ENCODE measurements around the gene KRIT1.
"Not testable (repeated sequence)": the region's sequence is repeated elsewhere in the genome, so short reads cannot be mapped to it uniquely, and the experiment has no call there.

KRIT1 gene

DNA sequence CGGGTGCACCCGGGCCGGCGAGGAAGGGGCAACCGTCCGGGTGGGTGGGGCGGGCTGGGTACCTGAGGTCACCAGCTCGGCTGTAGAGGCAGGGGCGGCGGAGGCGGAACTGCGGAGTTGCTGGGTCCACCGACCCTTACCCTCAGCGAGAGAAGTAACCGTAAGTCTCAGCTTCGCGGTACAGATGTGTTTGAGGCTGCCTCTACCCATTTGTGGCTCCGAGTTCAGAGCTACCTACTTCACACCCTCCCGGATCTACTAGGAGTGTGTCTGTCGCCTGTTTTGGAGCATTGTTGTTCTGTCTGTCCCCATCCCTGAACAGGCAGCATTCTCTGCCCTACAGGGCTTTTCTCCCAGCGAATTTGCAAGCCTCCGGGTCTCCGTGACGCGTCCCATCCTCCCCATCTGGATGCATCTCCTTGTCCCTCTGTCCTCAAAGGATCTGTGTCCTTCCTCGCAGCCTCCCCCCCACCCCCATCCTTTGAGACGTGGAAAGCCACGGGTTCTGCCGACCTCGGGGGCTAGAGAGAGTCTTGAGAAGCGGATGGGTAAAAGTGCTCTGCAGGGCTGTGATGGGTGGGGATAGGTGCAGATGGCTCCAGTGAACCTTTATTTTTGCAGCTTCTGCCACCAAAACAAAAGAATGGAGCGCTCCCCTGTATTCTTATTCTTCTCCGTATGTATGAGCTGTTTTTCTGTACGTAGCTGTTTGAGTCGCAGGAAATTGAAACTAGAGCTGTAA lies 817 bp upstream of the KRIT1 start:
- no peak for DNase-seq

DNA sequence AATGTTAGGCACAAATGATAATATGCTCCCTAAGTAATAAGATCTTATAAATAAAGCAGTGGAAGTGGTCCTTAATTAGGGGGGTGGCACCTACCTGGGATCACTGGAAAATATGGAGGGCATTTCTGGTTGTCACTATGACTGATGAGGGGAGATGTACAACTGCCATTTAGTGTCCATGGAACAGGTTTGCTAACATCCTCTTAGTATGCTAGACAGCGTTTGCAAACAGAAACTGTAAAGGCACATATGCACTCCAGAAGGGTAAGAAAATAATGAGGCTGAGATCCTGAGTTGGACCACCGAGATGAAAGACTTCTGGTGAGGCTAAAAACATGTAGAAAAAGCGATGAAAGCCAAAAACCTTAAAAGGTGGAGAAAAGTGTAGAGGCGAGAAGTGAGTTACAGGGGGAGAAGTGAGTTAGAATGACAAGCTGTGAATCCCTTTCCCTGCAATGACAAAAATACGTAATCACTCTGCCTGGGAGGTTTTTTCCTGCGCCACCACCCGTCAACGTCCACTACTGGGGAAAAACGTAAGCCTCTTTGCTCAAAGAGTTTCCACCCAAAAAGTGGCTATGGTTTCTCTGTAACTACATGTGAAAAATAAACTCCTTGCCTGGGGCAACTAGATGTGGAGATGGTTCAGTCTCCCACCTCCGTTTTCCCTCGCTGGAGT lies 767 bp downstream of the KRIT1 start:
- DNase-seq = no peak

- DNase-seq = no peak
Measured at GRCh38 chr7:92242972-92243371, 2.7 kb downstream of the KRIT1 start.

DNA sequence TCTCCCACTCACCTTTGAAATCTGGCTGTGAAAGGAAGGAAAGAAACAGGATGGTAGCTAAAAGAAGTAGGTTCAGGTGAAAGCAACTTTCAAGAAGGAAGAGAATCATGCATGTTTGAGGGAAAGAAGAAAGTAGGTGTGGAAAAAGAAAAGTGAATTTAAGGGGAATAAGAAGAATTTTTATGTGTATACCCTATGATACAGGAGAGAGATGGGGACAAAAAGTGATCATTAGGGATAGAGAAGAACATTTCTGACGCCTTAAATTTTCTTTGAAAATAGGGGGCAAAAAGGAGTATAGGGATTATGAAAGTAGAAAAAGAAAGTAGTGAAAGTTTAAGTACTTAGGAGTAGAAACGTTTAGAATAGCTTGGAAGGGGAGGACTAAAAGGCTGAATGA lies 15.2 kb downstream of the KRIT1 start:
- DNase-seq = no peak

- no peak for DNase-seq
Measured at GRCh38 chr7:92228742-92229141, 17.0 kb downstream of the KRIT1 start.

DNA sequence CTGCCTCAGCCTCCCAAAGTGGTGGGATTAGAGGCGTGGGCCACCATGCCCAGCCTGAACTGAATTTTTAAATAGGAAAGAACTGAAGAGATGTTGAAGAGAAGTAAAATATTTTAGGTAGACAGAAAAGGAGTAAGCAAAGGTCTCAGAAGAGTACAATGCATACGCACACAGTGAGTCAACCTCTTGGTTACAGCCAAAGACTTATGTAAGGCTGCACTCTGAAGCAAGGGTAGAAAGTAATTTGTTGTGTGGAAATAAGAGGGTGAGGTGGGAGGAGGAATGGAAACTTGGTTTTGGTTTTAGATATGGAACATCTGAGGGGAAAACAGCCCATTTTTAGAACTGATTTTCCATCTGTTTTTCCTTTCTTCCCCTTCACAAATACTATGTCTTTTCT lies 17.6 kb downstream of the KRIT1 start:
- no peak for DNase-seq

- DNase-seq = no peak
Measured at GRCh38 chr7:92226981-92227380, 18.7 kb downstream of the KRIT1 start.

DNA sequence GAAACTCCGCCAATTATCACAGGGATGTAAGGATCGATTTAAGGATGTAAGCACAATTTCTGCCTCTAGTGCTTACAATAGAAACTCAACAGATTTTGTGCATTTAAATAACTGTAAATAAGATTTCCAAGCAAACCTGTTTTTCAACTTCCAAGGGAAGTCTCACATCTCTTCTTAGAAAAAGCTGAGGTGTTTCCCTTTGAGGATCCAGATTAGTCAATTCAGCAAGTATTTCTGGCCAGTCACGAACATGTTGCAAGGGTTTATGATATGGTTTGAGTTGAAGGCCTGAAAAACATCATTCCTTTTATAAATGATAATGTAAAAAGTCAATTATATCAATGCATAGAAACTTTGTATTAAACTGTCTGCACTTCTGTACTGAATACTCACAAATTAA lies 23.9 kb downstream of the KRIT1 start:
- DNase-seq = no peak

DNA sequence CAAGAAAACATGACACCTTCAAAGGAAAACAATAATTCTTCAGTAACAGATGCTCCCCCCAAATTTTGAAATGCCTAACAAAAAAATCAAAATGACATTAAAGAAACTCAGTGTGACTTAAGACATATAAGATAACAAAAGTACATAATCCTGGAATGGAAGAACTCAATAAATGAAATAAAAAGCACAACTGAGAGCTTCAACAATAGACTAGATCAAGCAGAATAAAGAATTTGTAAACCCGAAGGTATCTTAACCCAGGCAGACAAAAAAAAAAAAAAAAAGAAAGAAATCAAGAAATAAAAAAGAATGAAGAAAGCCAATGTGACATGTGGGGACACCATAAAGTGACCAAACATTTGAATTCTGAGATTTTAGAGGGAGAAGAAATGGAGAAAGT lies 39.0 kb downstream of the KRIT1 start:
- DNase-seq = no peak

DNA sequence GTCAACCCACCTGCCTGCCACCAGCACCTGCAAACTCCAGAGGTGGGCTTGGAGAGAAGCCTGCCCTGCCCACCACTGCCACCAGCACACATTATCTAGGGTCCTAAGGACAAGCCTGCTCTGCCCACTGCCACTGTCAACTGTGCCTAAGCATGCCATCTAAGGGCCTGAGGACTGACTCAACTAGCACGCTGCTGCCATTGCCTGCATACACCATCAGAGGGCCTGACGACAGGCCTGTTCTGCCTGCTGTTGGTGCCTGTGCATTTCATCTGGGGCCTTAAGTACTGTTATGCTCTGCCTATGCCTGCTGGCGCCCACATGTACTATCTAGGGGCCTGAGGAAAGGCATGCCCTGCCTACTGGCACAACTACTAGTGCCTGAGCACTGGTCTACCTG lies 39.7 kb downstream of the KRIT1 start:
- no peak for DNase-seq

- DNase-seq = no peak
Measured at GRCh38 chr7:92200791-92201190, 44.9 kb downstream of the KRIT1 start.

GRCh38 chr7:92192326-92192725 lies 53.4 kb downstream of the KRIT1 start:
- DNase-seq = no peak

DNA sequence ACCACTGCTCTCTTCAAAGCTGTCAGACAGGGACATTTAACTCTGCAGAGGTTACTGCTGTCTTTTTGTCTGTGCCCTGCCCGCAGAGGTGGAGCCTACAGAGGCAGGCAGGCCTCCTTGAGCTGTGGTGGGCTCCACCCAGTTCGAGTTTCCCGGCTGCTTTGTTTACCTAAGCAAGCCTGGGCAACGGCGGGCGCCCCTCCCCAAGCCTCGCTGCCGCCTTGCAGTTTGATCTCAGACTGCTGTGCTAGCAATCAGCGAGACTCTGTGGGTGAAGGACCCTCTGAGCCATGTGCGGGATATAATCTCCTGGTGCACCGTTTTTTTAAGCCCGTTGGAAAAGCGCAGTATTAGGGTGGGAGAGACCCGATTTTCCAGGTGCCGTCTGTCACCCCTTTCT lies 56.5 kb downstream of the KRIT1 start:
- DNase-seq = not testable (repeated sequence)

DNA sequence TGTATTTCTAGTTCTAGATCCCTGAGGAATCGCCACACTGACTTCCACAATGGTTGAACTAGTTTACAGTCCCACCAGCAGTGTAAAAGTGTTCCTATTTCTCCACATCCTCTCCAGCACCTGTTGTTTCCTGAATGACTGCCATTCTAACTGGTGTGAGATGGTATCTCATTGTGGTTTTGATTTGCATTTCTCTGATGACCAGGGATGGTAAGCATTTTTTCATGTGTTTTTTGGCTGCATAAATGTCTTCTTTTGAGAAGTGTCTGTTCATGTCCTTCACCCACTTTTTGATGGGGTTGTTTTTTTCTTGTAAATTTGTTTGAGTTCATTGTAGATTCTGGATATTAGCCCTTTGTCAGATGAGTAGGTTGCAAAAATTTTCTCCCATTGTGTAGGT lies 61.4 kb downstream of the KRIT1 start:
- not testable (repeated sequence) for DNase-seq

DNA sequence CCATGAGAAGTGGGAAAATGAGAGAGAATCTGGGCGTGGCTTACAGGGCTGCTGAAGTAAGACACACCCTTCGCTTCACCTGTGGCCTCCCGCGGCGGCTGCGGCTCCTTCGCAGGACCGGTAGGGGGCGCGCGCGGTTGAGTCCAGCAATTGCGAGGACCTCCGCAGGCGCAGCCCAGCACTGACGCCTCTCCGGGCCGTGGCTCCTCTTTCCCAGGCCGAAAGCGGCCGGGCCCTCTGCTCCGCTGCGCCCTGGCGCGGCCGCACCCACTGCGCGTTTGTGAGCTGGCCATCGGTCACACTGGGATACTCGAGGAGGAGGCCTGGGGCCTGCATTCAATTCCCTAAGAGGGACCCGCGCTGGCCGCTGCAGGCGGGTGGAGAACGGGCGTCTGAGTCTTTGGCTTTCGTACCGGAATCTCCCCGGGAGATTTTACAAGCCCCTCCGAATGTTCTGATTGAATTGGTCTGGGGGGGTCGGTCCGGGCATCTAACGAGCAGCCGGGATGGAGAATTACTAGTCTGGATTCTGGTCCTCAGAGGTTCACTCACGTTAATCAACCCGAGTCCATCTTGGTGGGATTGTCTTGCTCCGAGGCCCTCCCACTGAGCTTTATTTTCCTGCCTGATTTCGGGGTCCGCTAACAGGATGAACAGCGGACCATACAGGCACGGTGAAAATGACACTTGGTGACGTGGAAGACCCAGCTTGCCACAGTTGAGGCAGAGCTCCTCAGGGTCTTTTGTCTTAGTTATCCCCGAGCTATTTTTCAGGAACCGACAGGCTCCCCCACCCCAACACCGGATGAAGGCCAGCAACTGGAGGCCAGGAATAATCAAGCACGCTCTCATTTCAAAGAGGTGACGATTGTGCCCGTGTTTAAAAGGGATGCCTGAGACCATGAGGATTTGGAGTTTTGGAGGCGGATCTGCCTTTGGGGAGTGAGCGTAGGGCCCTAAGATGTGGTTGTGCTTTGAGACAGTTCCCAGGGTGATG lies 66.5 kb downstream of the KRIT1 start, which contains the start of gene LRRD1:
TSS of gene LRRD1 (minus strand) at position 215 of the 997 bp plus-strand sequence. CDS start 13,940 bp downstream, outside the sequence.
- peak; percentile 90 for DNase-seq

DNA sequence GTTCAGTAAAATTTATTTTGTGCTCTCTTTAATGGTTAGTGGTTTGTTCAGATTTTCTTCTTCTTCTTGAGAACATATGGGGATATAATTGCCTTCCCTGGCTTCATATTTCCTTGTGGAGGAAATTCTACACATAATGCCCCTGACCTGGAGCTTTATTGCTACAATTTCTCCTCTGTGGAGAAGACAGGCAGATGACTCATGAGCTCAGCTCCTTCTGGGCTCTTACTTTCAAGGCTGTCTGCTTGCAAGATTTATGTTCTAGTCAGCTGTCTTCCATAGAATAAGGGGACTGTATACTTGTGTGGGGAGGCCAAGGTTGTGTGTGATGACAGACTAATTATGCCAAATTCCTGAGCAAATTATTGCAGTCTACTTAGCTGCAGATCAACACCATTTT lies 68.4 kb downstream of the KRIT1 start:
- DNase-seq = no peak

DNA sequence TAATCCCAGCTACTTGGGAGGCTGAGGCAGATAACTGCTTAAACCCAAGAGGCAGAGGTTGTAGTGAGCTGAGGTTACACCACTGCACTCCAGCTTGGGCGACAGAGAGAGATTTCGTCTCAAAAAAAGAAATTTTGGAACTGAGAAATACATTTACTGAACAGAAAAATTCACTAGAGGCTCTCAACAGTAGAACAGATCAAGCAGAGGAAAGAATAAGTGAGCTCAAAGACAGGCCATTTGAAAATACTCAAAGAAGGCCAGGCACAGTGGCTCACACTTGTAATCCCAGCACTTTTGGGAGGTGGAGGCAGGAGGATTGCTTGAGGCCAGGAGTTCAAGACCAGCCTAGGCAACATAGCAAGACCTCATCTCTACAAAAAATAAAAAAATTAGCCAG lies 76.2 kb downstream of the KRIT1 start:
- DNase-seq = not testable (repeated sequence)

GRCh38 chr7:92161271-92161670 lies 84.4 kb downstream of the KRIT1 start:
- DNase-seq = no peak

- no peak for DNase-seq
Measured at GRCh38 chr7:92158660-92159575, 86.8 kb downstream of the KRIT1 start.

- no peak for DNase-seq
Measured at GRCh38 chr7:92156990-92157389, 88.7 kb downstream of the KRIT1 start.

DNA sequence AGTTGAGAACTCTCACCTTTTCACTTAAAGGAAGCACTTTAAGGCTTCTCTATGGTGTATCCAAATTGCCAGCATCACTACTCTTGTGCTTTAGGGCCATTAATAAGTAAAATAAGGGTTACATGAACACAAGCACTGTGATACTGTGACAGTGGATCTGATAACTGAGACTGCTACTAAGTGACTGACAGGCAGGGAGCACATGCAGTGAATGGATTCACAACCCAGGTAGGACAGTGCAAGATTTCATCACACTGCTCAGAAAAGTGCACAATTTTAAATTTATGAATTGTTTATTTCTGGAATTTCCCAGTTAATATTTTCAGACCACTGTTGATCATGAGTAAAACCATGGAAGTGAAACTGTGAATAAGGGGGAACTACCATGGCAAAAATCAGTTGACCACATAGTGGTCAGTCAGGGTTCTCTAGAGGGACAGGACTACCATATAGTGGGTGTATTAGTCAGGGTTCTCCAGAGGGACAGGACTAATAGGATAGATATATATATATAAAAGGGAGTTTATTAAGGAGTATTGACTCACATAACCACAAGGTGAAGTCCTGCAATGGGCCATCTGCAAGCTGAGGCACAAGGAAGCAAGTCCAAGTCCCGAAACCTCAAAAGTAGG lies 90.5 kb downstream of the KRIT1 start:
- no peak for DNase-seq
